Smooth muscle cell (in vitro differentiated cells): Measurements from ENCODE around the gene ZNF184. TPM values are rescaled to one million over a fixed set of nuclear protein-coding genes. Genes with fewer than 3 reads are reported as not detected.

ENCODE experiments used
- DNase-seq: peaks from one replicate; lab custom pipeline; 2025; ENCODE audit not compliant: unreplicated experiment; lab: John Stamatoyannopoulos, UW
- H2AFZ ChIP-seq: fragments of 200-600 bp; sonication (generic); 2 replicates; pipeline ENCODE4 v1.6.0; 2016; ENCODE audit warnings: antibody characterized with exemption, low read depth, mild to moderate bottlenecking
- H3F3A ChIP-seq: fragments of 200-600 bp; sonication (generic); 2 replicates; pipeline ENCODE4 v1.6.0; 2017; ENCODE audit warnings: antibody characterized with exemption, low read depth
- H3K27ac ChIP-seq: fragments of 200-600 bp; sonication (generic); 2 replicates; pipeline ENCODE4 v1.5.1; 2016; ENCODE audit warnings: low read depth, mild to moderate bottlenecking
- H3K27me3 ChIP-seq: fragments of 200-600 bp; sonication (generic); 2 replicates; pipeline ENCODE4 v1.6.1; 2016; ENCODE audit warnings: low read depth, mild to moderate bottlenecking
- H3K36me3 ChIP-seq: fragments of 200-600 bp; sonication (generic); 2 replicates; pipeline ENCODE4 v1.5.1; 2016; ENCODE audit warnings: low read depth
- H3K4me1 ChIP-seq: fragments of 200-600 bp; sonication (generic); 2 replicates; pipeline ENCODE4 v1.5.1; 2016; ENCODE audit warnings: low read depth
- H3K4me2 ChIP-seq: fragments of 200-600 bp; sonication (generic); 2 replicates; pipeline ENCODE4 v1.6.0; 2016; ENCODE audit warnings: mild to moderate bottlenecking
- H3K4me3 ChIP-seq: fragments of 200-600 bp; sonication (generic); 2 replicates; pipeline ENCODE4 v1.5.1; 2016; ENCODE audit warnings: mild to moderate bottlenecking
- H3K79me2 ChIP-seq: fragments of 200-600 bp; sonication (generic); 2 replicates; pipeline ENCODE4 v1.6.0; 2016; ENCODE audit warnings: low read depth, mild to moderate bottlenecking
- H3K9ac ChIP-seq: fragments of 200-600 bp; sonication (generic); 2 replicates; pipeline ENCODE4 v1.6.0; 2016; ENCODE audit warnings: low read depth
- H3K9me3 ChIP-seq: fragments of 200-600 bp; sonication (generic); replicated peaks from 2 replicates; pipeline ENCODE4 v1.5.1; 2016; ENCODE audit warnings: low read depth
- H4K20me1 ChIP-seq: fragments of 200-600 bp; sonication (generic); 2 replicates; pipeline ENCODE4 v1.6.0; 2016; ENCODE audit warnings: low read depth
- CTCF ChIP-seq: fragments of 200-600 bp; sonication (generic); IDR thresholded peaks from 2 replicates; pipeline ENCODE4 v1.5.1; 2017; ENCODE audit warnings: borderline replicate concordance, mild to moderate bottlenecking, antibody characterized with exemption; ENCODE audit not compliant: insufficient read depth, poor library complexity, severe bottlenecking
- WGBS: methylation state at CpG from one replicate; pipeline ENCODE4 v1.1.7; 2016; ENCODE audit warnings: low lambda C conversion rate; 5-methylcytosine and 5-hydroxymethylcytosine counted together
- polyA plus RNA-seq: library from polyadenylated mRNA; unstranded; fragments of >200 nt; fragmentation: Nextera tagmentation; extraction: Ambion mirVana; gene quantifications from 2 replicates; pipeline ENCODE4 v1.2.1, GENCODE V29; 2016
- total RNA-seq: library from RNA; depleted of rRNA; stranded (reverse); fragments of >200 nt; gene quantifications from 2 replicates; pipeline ENCODE4 v1.2.3, GENCODE V29; 2014

Gene ZNF184
- 9.9 and 19.5 TPM in 2 replicates for total RNA-seq
- 6.6 and 7.8 TPM in 2 replicates for polyA plus RNA-seq

GRCh38 chr6:27472617-27473400 lies at the start of gene ZNF184:
ZNF184 (minus strand) TSS chr6:27473105; CDS start chr6:27472294, 811 bp downstream.
- H3K36me3 ChIP-seq, result peaks cover 6% of the 10 kb centered on the region
- H3K9ac ChIP-seq, result peak within 1 kb of the TSS; percentile 82
- TF ChIP-seq CTCF, result no peak
- peaks cover 14% of the 10 kb centered on the region for H3K4me1 ChIP-seq
- H3K79me2 ChIP-seq, result peaks cover 29% of the 10 kb centered on the region
- DNase-seq, result peak; percentile 66
- H3K27ac ChIP-seq, result peak within 1 kb of the TSS; percentile 73
- no peaks in the 10 kb centered on the region for H3K9me3 ChIP-seq
- 1% methylated on average over 55 of the region's 56 CpGs for WGBS
- peak within 1 kb of the TSS; percentile 91 for H3K4me2 ChIP-seq
- no peaks in the 10 kb centered on the region for H3K27me3 ChIP-seq
- no peaks in the 10 kb centered on the region for H4K20me1 ChIP-seq
- peak within 1 kb of the TSS; percentile 64 for H3K4me3 ChIP-seq
- H3F3A ChIP-seq, result peaks cover 2% of the 10 kb centered on the region
- H2AFZ ChIP-seq, result peak within 1 kb of the TSS; percentile 60

GRCh38 chr6:27518881-27519795 lies 46.2 kb upstream of the ZNF184 start:
- Histone ChIP-seq H3K27me3 (peaks cover 28% of the 10 kb centered on the region), H3K9me3 (no peaks in the 10 kb centered on the region), H3K9ac (peak overlapping the region; percentile 39), H3K79me2 (no peaks in the 10 kb centered on the region), H3K4me1 (no peaks in the 10 kb centered on the region), H3K27ac (peak overlapping the region; percentile 56), H3K36me3 (no peaks in the 10 kb centered on the region), H3K4me2 (peak overlapping the region; percentile 83), H3K4me3 (peak overlapping the region; percentile 81), H2AFZ (peak overlapping the region; percentile 90), H3F3A (peaks cover 6% of the 10 kb centered on the region), H4K20me1 (no peaks in the 10 kb centered on the region)
- TF ChIP-seq CTCF, result peak; percentile 66
- under 1% methylated on average over 42 of the region's 42 CpGs for whole genome bisulfite sequencing
- peak; percentile 28 for DNase-seq

GRCh38 chr6:27517928-27518787 lies 45.3 kb upstream of the ZNF184 start:
- Histone ChIP-seq H3K79me2 (no peaks in the 10 kb centered on the region), H3K36me3 (no peaks in the 10 kb centered on the region), H3K9ac (peak overlapping the region; percentile 39), H2AFZ (peak overlapping the region; percentile 90), H3K4me2 (peak overlapping the region; percentile 83), H3K27me3 (peaks cover 37% of the 10 kb centered on the region), H3K4me3 (peak overlapping the region; percentile 81), H3K4me1 (no peaks in the 10 kb centered on the region), H3K9me3 (no peaks in the 10 kb centered on the region), H3K27ac (no peak overlapping the region), H3F3A (peaks cover 6% of the 10 kb centered on the region), H4K20me1 (no peaks in the 10 kb centered on the region)
- no peak for DNase-seq
- no peak for TF ChIP-seq CTCF
- 69% methylated on average over 12 of the region's 12 CpGs for WGBS
